ENCODE data around the gene MAGI2. TPM values are rescaled to one million over a fixed set of nuclear protein-coding genes. Genes with fewer than 3 reads are reported as not detected.
A peak's percentile ranks its signal among the peaks of the same experiment; 100 is the strongest.

The MAGI2 gene
- total RNA-seq, 1 donor from 2014 or later: 0.10 TPM

GRCh38 chr7:78023191-78023590, 1430.3 kb downstream of the MAGI2 start:
- H3K9me3 Mint-ChIP-seq: no peaks in the 10 kb centered on the region
- H3K27ac Mint-ChIP-seq: no peak overlapping the region
- DNase-seq (ENCODE audit: low spot score): no peak
- H3K36me3 Mint-ChIP-seq (ENCODE audit: low read depth): no peaks in the 10 kb centered on the region
- H3K4me3 Mint-ChIP-seq: no peak overlapping the region
- intact Hi-C loops (cut with micrococcal nuclease): loop anchor here (5.0 to 10.0 kb wide), 2 partner anchors 78 to 1154 kb away; no protein-coding TSS in a partner anchor
- peaks cover 19% of the 10 kb centered on the region for H3K27me3 Mint-ChIP-seq (ENCODE audit: insufficient read depth)
- peaks cover 14% of the 10 kb centered on the region for H3K4me1 Mint-ChIP-seq (ENCODE audit: low read depth)

GRCh38 chr7:78022165-78022564, 1431.3 kb downstream of the MAGI2 start:
- Mint-ChIP-seq H3K9me3 (no peaks in the 10 kb centered on the region), H3K27ac (no peak overlapping the region), H3K27me3 (ENCODE audit: insufficient read depth) (peaks cover 28% of the 10 kb centered on the region), H3K4me3 (no peak overlapping the region), H3K36me3 (ENCODE audit: low read depth) (no peaks in the 10 kb centered on the region), H3K4me1 (ENCODE audit: low read depth) (peaks cover 14% of the 10 kb centered on the region)
- intact Hi-C loops (cut with micrococcal nuclease): loop anchor here (5.0 to 10.0 kb wide), 2 partner anchors 77 to 1155 kb away; no protein-coding TSS in a partner anchor
- DNase-seq (ENCODE audit: low spot score): no peak

GRCh38 chr7:78020874-78021249, 1432.6 kb downstream of the MAGI2 start:
- Mint-ChIP-seq H3K4me1 (ENCODE audit: low read depth) (peaks cover 14% of the 10 kb centered on the region), H3K4me3 (no peak overlapping the region), H3K27me3 (ENCODE audit: insufficient read depth) (peaks cover 38% of the 10 kb centered on the region), H3K27ac (no peak overlapping the region), H3K9me3 (no peaks in the 10 kb centered on the region), H3K36me3 (ENCODE audit: low read depth) (no peaks in the 10 kb centered on the region)
- intact Hi-C loops (cut with micrococcal nuclease): loop anchor here (1.0 to 10.0 kb wide), 4 partner anchors 19 to 1156 kb away; no protein-coding TSS in a partner anchor
- DNase-seq (ENCODE audit: low spot score): no peak

GRCh38 chr7:78020136-78020873, 1433.2 kb downstream of the MAGI2 start:
- peak overlapping the region; percentile 25 for H3K27ac Mint-ChIP-seq
- H3K36me3 Mint-ChIP-seq (ENCODE audit: low read depth): no peaks in the 10 kb centered on the region
- peaks cover 14% of the 10 kb centered on the region for H3K4me1 Mint-ChIP-seq (ENCODE audit: low read depth)
- H3K9me3 Mint-ChIP-seq: no peaks in the 10 kb centered on the region
- intact Hi-C loops (cut with micrococcal nuclease): loop anchor here (1.0 to 10.0 kb wide), 4 partner anchors 20 to 1157 kb away; no protein-coding TSS in a partner anchor
- H3K4me3 Mint-ChIP-seq: peak overlapping the region; percentile 78
- H3K27me3 Mint-ChIP-seq (ENCODE audit: insufficient read depth): peaks cover 39% of the 10 kb centered on the region
- DNase-seq (ENCODE audit: low spot score): peak; percentile 10

GRCh38 chr7:78019447-78020135, 1433.9 kb downstream of the MAGI2 start:
- Mint-ChIP-seq H3K4me1 (ENCODE audit: low read depth) (peaks cover 14% of the 10 kb centered on the region), H3K27me3 (ENCODE audit: insufficient read depth) (peaks cover 39% of the 10 kb centered on the region), H3K27ac (peak overlapping the region; percentile 75), H3K4me3 (peak overlapping the region; percentile 85), H3K9me3 (no peaks in the 10 kb centered on the region), H3K36me3 (ENCODE audit: low read depth) (no peaks in the 10 kb centered on the region)
- intact Hi-C loops (cut with micrococcal nuclease): loop anchor here (1.0 to 10.0 kb wide), 5 partner anchors 21 to 1158 kb away; partner anchors contain the start of genes PHTF2 and TMEM60
- peak; percentile 45 for DNase-seq (ENCODE audit: low spot score)

GRCh38 chr7:78018641-78019446, 1434.6 kb downstream of the MAGI2 start:
- Mint-ChIP-seq H3K9me3 (no peaks in the 10 kb centered on the region), H3K27me3 (ENCODE audit: insufficient read depth) (peaks cover 40% of the 10 kb centered on the region), H3K27ac (peak overlapping the region; percentile 85), H3K36me3 (ENCODE audit: low read depth) (no peaks in the 10 kb centered on the region), H3K4me1 (ENCODE audit: low read depth) (peaks cover 14% of the 10 kb centered on the region), H3K4me3 (peak overlapping the region; percentile 86)
- no peak for DNase-seq (ENCODE audit: low spot score)
- intact Hi-C loops (cut with micrococcal nuclease): loop anchor here (2.0 kb wide), 1 partner anchor 220 kb away; the partner anchor contains the start of genes PHTF2 and TMEM60

- Mint-ChIP-seq H3K9me3 (no peaks in the 10 kb centered on the region), H3K4me1 (ENCODE audit: low read depth) (peaks cover 14% of the 10 kb centered on the region), H3K27ac (no peak overlapping the region), H3K36me3 (ENCODE audit: low read depth) (no peaks in the 10 kb centered on the region), H3K27me3 (ENCODE audit: insufficient read depth) (peaks cover 43% of the 10 kb centered on the region), H3K4me3 (peak overlapping the region; percentile 56)
- DNase-seq (ENCODE audit: low spot score): no peak
- intact Hi-C loops (cut with micrococcal nuclease): loop anchor here (2.0 kb wide), 1 partner anchor 219 kb away; the partner anchor contains the start of genes PHTF2 and TMEM60
Observed at GRCh38 chr7:78017591-78018100, 1435.8 kb downstream of the MAGI2 start.

- H3K4me1 Mint-ChIP-seq (ENCODE audit: low read depth): peaks cover 12% of the 10 kb centered on the region
- intact Hi-C loops (cut with micrococcal nuclease): no loop called here
- H3K9me3 Mint-ChIP-seq: no peaks in the 10 kb centered on the region
- H3K4me3 Mint-ChIP-seq: no peak overlapping the region
- peaks cover 43% of the 10 kb centered on the region for H3K27me3 Mint-ChIP-seq (ENCODE audit: insufficient read depth)
- no peaks in the 10 kb centered on the region for H3K36me3 Mint-ChIP-seq (ENCODE audit: low read depth)
- H3K27ac Mint-ChIP-seq: no peak overlapping the region
- no peak for DNase-seq (ENCODE audit: low spot score)
Observed at GRCh38 chr7:78015574-78016260, 1437.8 kb downstream of the MAGI2 start.

- H3K4me3 Mint-ChIP-seq: no peak overlapping the region
- DNase-seq (ENCODE audit: low spot score): no peak
- H3K27ac Mint-ChIP-seq: no peak overlapping the region
- no peaks in the 10 kb centered on the region for H3K36me3 Mint-ChIP-seq (ENCODE audit: low read depth)
- intact Hi-C loops (cut with micrococcal nuclease): no loop called here
- H3K9me3 Mint-ChIP-seq: no peaks in the 10 kb centered on the region
- peaks cover 36% of the 10 kb centered on the region for H3K27me3 Mint-ChIP-seq (ENCODE audit: insufficient read depth)
- peaks cover 7% of the 10 kb centered on the region for H3K4me1 Mint-ChIP-seq (ENCODE audit: low read depth)
Observed at GRCh38 chr7:78014401-78014800, 1439.1 kb downstream of the MAGI2 start.

GRCh38 chr7:78013386-78013785, 1440.1 kb downstream of the MAGI2 start:
- H3K27me3 Mint-ChIP-seq (ENCODE audit: insufficient read depth): peaks cover 29% of the 10 kb centered on the region
- H3K4me1 Mint-ChIP-seq (ENCODE audit: low read depth): no peaks in the 10 kb centered on the region
- H3K4me3 Mint-ChIP-seq: no peak overlapping the region
- no peak overlapping the region for H3K27ac Mint-ChIP-seq
- DNase-seq (ENCODE audit: low spot score): no peak
- H3K36me3 Mint-ChIP-seq (ENCODE audit: low read depth): no peaks in the 10 kb centered on the region
- no peaks in the 10 kb centered on the region for H3K9me3 Mint-ChIP-seq
- intact Hi-C loops (cut with micrococcal nuclease): no loop called here

- no peak for DNase-seq (ENCODE audit: low spot score)
- Mint-ChIP-seq H3K4me1 (ENCODE audit: low read depth) (no peaks in the 10 kb centered on the region), H3K9me3 (no peaks in the 10 kb centered on the region), H3K4me3 (no peak overlapping the region), H3K36me3 (ENCODE audit: low read depth) (no peaks in the 10 kb centered on the region), H3K27ac (no peak overlapping the region), H3K27me3 (ENCODE audit: insufficient read depth) (peaks cover 16% of the 10 kb centered on the region)
- intact Hi-C loops (cut with micrococcal nuclease): no loop called here
Observed at GRCh38 chr7:78011642-78012041, 1441.8 kb downstream of the MAGI2 start.

- H3K27me3 Mint-ChIP-seq (ENCODE audit: insufficient read depth): peaks cover 3% of the 10 kb centered on the region
- no peak for DNase-seq (ENCODE audit: low spot score)
- no peaks in the 10 kb centered on the region for H3K9me3 Mint-ChIP-seq
- no peaks in the 10 kb centered on the region for H3K4me1 Mint-ChIP-seq (ENCODE audit: low read depth)
- no peak overlapping the region for H3K27ac Mint-ChIP-seq
- H3K36me3 Mint-ChIP-seq (ENCODE audit: low read depth): no peaks in the 10 kb centered on the region
- intact Hi-C loops (cut with micrococcal nuclease): no loop called here
- H3K4me3 Mint-ChIP-seq: no peak overlapping the region
Observed at GRCh38 chr7:78007231-78007630, 1446.2 kb downstream of the MAGI2 start.

Data from activated T-helper 1 cell treated with anti-CD3 and anti-CD28 coated beads, Interleukin-12 subunit alpha, Interleukin-12 subunit beta, Interleukin-2, Interleukin-4 antibody, amounts not matched to agents 30 ng/mL and 10 ng/mL and 1 ng/mL, durations not matched to agents 14 hours and 24 hours and 36 hours (primary cell).